Breast epithelium (tissue), 4 donors: Measurements from ENCODE around the gene DAB1. TPM values are rescaled to one million over a fixed set of nuclear protein-coding genes. Genes with fewer than 3 reads are reported as not detected.

Experiments used
- DNase-seq, 2 donors: peaks; one replicate each; pipeline ENCODE4 v3.0.0-alpha.2; 2019; ENCODE audit warnings: low spot score in 2 of 2
- H3K27ac ChIP-seq, 2 donors: fragments of 200-600 bp; sonication (generic) in 1 of 2; one replicate each; pipeline ENCODE4 v1.5.1; 2016 to 2019; ENCODE audit warnings: mild to moderate bottlenecking in 1 of 2
- H3K27me3 ChIP-seq, 2 donors: fragments of 200-600 bp; sonication (generic) in 1 of 2; one replicate each; pipeline versions ENCODE4 v1.5.1 to v1.6.0; 2017 to 2019; ENCODE audit warnings: control low read depth in 1 of 2, mild to moderate bottlenecking in 1 of 2
- H3K36me3 ChIP-seq: fragments of 200-600 bp; one replicate; pipeline ENCODE4 v1.5.1; 2019
- H3K4me1 ChIP-seq, 2 donors: fragments of 200-600 bp; sonication (generic); one replicate each; pipeline ENCODE4 v1.5.1; 2016 to 2019; ENCODE audit warnings: control low read depth in 1 of 2
- H3K4me3 ChIP-seq, 3 donors: fragments of 200-600 bp; sonication (generic); 1 replicate in 2 of 3; 2 replicates in 1 of 3; pipeline ENCODE4 v1.5.1; 2016 to 2019; ENCODE audit warnings: mild to moderate bottlenecking in 3 of 3, moderate library complexity in 2 of 3
- H3K9me3 ChIP-seq, 2 donors: fragments of 200-600 bp; sonication (generic) in 1 of 2; one replicate each; pipeline ENCODE4 v1.5.1; 2016 to 2019; ENCODE audit warnings: control low read depth in 1 of 2
- POLR2A ChIP-seq: fragments of 450-650 bp; IDR thresholded peaks from one replicate; pipeline ENCODE4 v1.6.1; 2016; ENCODE audit warnings: antibody characterized with exemption, mild to moderate bottlenecking, moderate library complexity
- POLR2AphosphoS5 ChIP-seq, 3 donors: sonication (generic); formaldehyde crosslinking; IDR thresholded peaks; one replicate each; pipeline ENCODE4 v1.6.1; 2017; ENCODE audit warnings: antibody characterized with exemption in 3 of 3
- intact Hi-C: fragments of 100-400 bp; cut with DNase I; formaldehyde crosslinking; loops from one replicate; pipeline ENCODE4 v1.15.1; 2023; ENCODE audit warnings: low total_unique reads
- total RNA-seq, 3 donors: library from RNA; depleted of rRNA; stranded (reverse); fragments of >200 nt; gene quantifications; one replicate each; pipeline ENCODE4 v1.1.0, GENCODE V29; 2016
- TF ChIP-seq, protein P1 (sequence below), 3 donors: fragments of 450-650 bp; IDR thresholded peaks; one replicate each; pipeline ENCODE4 v1.5.1; 2016 to 2017; ENCODE audit warnings: antibody characterized with exemption in 3 of 3, mild to moderate bottlenecking in 3 of 3, moderate library complexity in 3 of 3

The DAB1 gene
- total RNA-seq, 3 donors from 2014 or later = 0.48 to 0.66 (median 0.59) TPM

- Histone ChIP-seq H3K27ac (no peak overlapping the region), H3K36me3 (no peaks in the 10 kb centered on the region), H3K9me3 (no peaks in the 10 kb centered on the region)
Observed at GRCh38 chr1:57040811-57041210, 383.0 kb downstream of the DAB1 start.

DNA sequence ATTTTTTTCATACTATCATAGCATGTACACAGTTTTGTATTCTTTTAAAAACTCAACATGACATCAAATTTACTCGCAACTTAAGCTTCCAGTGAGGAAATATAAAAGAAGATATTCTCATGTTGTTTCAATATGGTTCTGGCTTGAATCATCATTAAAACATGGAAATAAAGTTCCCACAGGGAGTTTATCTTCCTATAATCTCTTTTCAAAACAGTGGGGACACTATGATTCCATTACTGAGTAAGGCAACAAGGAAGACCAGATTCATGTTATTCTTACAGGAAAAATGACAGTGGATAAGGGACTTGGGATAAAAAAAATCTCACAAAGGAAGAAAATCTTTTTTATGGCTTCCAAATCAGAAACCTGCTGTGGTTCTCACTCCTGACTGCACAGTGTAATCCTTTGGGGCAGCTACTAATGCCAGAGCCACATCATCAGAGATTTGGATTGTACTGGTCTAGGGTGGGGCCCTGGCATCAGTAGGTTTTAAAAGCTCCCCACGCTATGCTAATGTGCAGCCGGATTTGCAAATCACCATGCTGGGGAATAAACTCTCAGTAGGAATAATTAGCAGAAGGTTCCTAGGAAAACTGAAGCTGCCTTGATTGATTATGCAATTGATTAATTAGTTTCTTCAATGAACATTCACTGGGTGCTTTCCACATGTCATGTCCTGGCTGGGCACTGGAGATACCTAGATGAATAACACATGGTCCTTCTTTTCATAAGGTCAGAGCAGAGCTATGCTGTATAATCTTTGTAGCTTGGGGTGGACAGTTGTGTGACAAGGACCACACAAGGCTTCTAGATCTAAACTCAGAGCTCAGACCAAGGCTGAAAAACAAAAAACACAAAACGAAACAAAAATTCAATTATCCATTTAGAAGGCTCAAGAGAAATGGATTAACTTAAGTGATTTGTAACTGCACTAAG, 386.9 kb downstream of the DAB1 start:
- H3K36me3 ChIP-seq = no peaks in the 10 kb centered on the region
- H3K4me3 ChIP-seq = no peak overlapping the region
- H3K27me3 ChIP-seq = no peaks in the 10 kb centered on the region
- H3K4me1 ChIP-seq = no peaks in the 10 kb centered on the region
- no peak overlapping the region for H3K27ac ChIP-seq
- DNase-seq = no peak
- no peaks in the 10 kb centered on the region for H3K9me3 ChIP-seq
- TF ChIP-seq, protein P1, sequence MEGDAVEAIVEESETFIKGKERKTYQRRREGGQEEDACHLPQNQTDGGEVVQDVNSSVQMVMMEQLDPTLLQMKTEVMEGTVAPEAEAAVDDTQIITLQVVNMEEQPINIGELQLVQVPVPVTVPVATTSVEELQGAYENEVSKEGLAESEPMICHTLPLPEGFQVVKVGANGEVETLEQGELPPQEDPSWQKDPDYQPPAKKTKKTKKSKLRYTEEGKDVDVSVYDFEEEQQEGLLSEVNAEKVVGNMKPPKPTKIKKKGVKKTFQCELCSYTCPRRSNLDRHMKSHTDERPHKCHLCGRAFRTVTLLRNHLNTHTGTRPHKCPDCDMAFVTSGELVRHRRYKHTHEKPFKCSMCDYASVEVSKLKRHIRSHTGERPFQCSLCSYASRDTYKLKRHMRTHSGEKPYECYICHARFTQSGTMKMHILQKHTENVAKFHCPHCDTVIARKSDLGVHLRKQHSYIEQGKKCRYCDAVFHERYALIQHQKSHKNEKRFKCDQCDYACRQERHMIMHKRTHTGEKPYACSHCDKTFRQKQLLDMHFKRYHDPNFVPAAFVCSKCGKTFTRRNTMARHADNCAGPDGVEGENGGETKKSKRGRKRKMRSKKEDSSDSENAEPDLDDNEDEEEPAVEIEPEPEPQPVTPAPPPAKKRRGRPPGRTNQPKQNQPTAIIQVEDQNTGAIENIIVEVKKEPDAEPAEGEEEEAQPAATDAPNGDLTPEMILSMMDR (IDR thresholded peaks at IDR 0.05) = no peak
- TF ChIP-seq POLR2AphosphoS5 (IDR thresholded peaks at IDR 0.05) (no peak), POLR2A (no peak)
- intact Hi-C loops = no loop called here

More at GRCh38 chr1:57040811-57041210, 383.0 kb downstream of the DAB1 start:
- DNase-seq = no peak
- H3K27me3 ChIP-seq = no peaks in the 10 kb centered on the region
- TF ChIP-seq POLR2A = no peak
- TF ChIP-seq, protein P1 (IDR thresholded peaks at IDR 0.05) = no peak
- no peak for TF ChIP-seq POLR2AphosphoS5 (IDR thresholded peaks at IDR 0.05)
- H3K4me1 ChIP-seq = no peaks in the 10 kb centered on the region
- no peak overlapping the region for H3K4me3 ChIP-seq
- intact Hi-C loops = no loop called here

- intact Hi-C loops = no loop called here
- TF ChIP-seq POLR2A (no peak), POLR2AphosphoS5 (IDR thresholded peaks at IDR 0.05) (no peak)
- TF ChIP-seq, protein P1 (IDR thresholded peaks at IDR 0.05) = no peak
Observed at GRCh38 chr1:57034713-57035112, 389.1 kb downstream of the DAB1 start.

DNA sequence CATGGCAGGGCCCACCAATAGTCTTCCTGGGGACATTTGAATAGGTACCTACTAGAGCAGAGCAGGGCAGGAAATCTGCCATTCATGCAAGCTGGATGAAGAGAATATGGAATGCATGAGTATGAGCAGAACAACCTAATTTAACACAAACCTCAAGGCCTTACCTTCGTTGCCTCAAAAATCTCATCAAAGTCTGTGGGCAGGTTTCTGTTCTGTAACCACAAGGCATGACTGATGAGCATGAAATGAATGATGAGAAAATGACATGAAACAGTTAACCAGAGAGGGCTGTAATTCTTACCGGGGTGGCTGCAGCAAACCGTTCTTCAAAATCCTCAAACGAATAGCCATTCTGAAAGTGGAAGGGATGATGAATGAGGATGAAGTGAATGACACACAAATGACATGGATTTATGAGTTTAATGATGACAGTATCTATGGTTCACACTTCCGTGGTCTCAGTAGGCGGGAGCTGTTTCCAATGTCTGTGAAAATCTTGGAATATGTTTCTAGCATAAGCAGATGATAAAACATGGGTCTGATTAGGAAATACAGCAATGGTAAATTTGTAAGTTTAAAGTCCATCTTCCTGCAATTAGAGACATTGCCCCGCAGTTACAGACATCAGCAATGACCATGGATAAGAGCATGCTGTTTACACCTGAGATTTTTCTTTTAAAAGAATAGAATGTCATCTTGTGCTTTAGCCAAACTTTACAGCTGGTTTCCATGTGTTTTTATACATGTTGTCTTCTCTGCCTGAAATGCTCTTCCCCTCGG, 390.4 kb downstream of the DAB1 start:
- no peak for DNase-seq
- Histone ChIP-seq H3K27ac (no peak overlapping the region), H3K4me3 (no peak overlapping the region), H3K27me3 (no peaks in the 10 kb centered on the region), H3K9me3 (no peaks in the 10 kb centered on the region), H3K36me3 (no peaks in the 10 kb centered on the region), H3K4me1 (no peaks in the 10 kb centered on the region)
- TF ChIP-seq, protein P1 (IDR thresholded peaks at IDR 0.05) = no peak
- TF ChIP-seq POLR2AphosphoS5 (IDR thresholded peaks at IDR 0.05) (no peak), POLR2A (no peak)
- intact Hi-C loops = no loop called here

More at GRCh38 chr1:57034713-57035112, 389.1 kb downstream of the DAB1 start:
- H3K9me3 ChIP-seq = no peaks in the 10 kb centered on the region
- no peak overlapping the region for H3K27ac ChIP-seq
- H3K36me3 ChIP-seq = no peaks in the 10 kb centered on the region
- H3K27me3 ChIP-seq = no peaks in the 10 kb centered on the region
- no peak overlapping the region for H3K4me3 ChIP-seq
- no peak for DNase-seq
- H3K4me1 ChIP-seq = no peaks in the 10 kb centered on the region
